Measurements from ENCODE around the gene FLVCR2. TPM values are rescaled to one million over a fixed set of nuclear protein-coding genes. Genes with fewer than 3 reads are reported as not detected.

FLVCR2 gene
- total RNA-seq, 1 experiment from 2014 or later: 13.4 TPM

GRCh38 chr14:75614179-75614578, 35.8 kb downstream of the FLVCR2 start:
- BruUV-seq (replicated peaks): no TSS peak
- Mint-ChIP-seq H3K4me1 (ENCODE audit: low read depth, unreplicated experiment) (no peaks in the 10 kb centered on the region), H3K27me3 (ENCODE audit: insufficient read depth, unreplicated experiment) (no peaks in the 10 kb centered on the region), H3K9me3 (ENCODE audit: unreplicated experiment) (peaks cover 23% of the 10 kb centered on the region), H3K4me3 (ENCODE audit: unreplicated experiment) (no peak overlapping the region), H3K27ac (ENCODE audit: unreplicated experiment) (no peak overlapping the region), H3K36me3 (ENCODE audit: insufficient read depth, unreplicated experiment) (no peaks in the 10 kb centered on the region)
- Histone ChIP-seq H3K9me3 (no peaks in the 10 kb centered on the region), H3K4me3 (ENCODE audit: low read depth, low read length) (no peak overlapping the region), H3K27me3 (replicated peaks; ENCODE audit: control insufficient read depth, insufficient read depth, low read length) (no peaks in the 10 kb centered on the region), H3K36me3 (ENCODE audit: control insufficient read depth, insufficient read depth, low read length) (no peaks in the 10 kb centered on the region; the same call in 1 of the 2 replicates), H3K4me1 (no peaks in the 10 kb centered on the region)
- intact Hi-C loops (cut with micrococcal nuclease; ENCODE audit: unreplicated experiment): no loop called here
- DNase-seq: no peak
- TF ChIP-seq CTCF (IDR thresholded peaks at IDR 0.05; ENCODE audit: insufficient read depth in 1 of 2, low read depth in 1 of 2, low read length in 1 of 2, severe bottlenecking in 1 of 2, unreplicated experiment in 1 of 2): no peak
- ChIA-PET POLR2A (no interaction called here), CTCF (no interaction called here)

- TF ChIP-seq CTCF (IDR thresholded peaks at IDR 0.05; ENCODE audit: insufficient read depth in 1 of 2, low read depth in 1 of 2, low read length in 1 of 2, severe bottlenecking in 1 of 2, unreplicated experiment in 1 of 2): no peak
- peaks cover 8% of the 10 kb centered on the region for H3K4me1 ChIP-seq
- ChIA-PET POLR2A (no interaction called here), CTCF (interaction anchor here (0.6 kb wide), 1 partner anchor 65 kb away, joined by 4 read pairs; no protein-coding TSS in a partner anchor)
- H3K36me3 ChIP-seq (ENCODE audit: control insufficient read depth, insufficient read depth, low read length): no peaks in the 10 kb centered on the region; the same call in 1 of the 2 replicates
- Mint-ChIP-seq H3K36me3 (ENCODE audit: insufficient read depth, unreplicated experiment) (no peaks in the 10 kb centered on the region), H3K4me3 (ENCODE audit: unreplicated experiment) (no peak overlapping the region), H3K4me1 (ENCODE audit: low read depth, unreplicated experiment) (no peaks in the 10 kb centered on the region), H3K27ac (ENCODE audit: unreplicated experiment) (no peak overlapping the region), H3K27me3 (ENCODE audit: insufficient read depth, unreplicated experiment) (no peaks in the 10 kb centered on the region), H3K9me3 (ENCODE audit: unreplicated experiment) (peaks cover 23% of the 10 kb centered on the region)
- no peak for DNase-seq
- intact Hi-C loops (cut with micrococcal nuclease; ENCODE audit: unreplicated experiment): no loop called here
- H3K4me3 ChIP-seq (ENCODE audit: low read depth, low read length): no peak overlapping the region
- no TSS peak for BruUV-seq (replicated peaks)
- H3K9me3 ChIP-seq: no peaks in the 10 kb centered on the region
- no peaks in the 10 kb centered on the region for H3K27me3 ChIP-seq (replicated peaks; ENCODE audit: control insufficient read depth, insufficient read depth, low read length)
Measured at GRCh38 chr14:75615200-75615599, 36.8 kb downstream of the FLVCR2 start.

- no peak for DNase-seq
- H3K4me3 ChIP-seq (ENCODE audit: low read depth, low read length): no peak overlapping the region
- POLR2A ChIA-PET: no interaction called here
- CTCF ChIA-PET: no interaction called here
- H3K27me3 ChIP-seq (replicated peaks; ENCODE audit: control insufficient read depth, insufficient read depth, low read length): no peaks in the 10 kb centered on the region
- Mint-ChIP-seq H3K4me3 (ENCODE audit: unreplicated experiment) (no peak overlapping the region), H3K4me1 (ENCODE audit: low read depth, unreplicated experiment) (peaks cover 23% of the 10 kb centered on the region), H3K9me3 (ENCODE audit: unreplicated experiment) (peaks cover 7% of the 10 kb centered on the region), H3K27me3 (ENCODE audit: insufficient read depth, unreplicated experiment) (no peaks in the 10 kb centered on the region), H3K27ac (ENCODE audit: unreplicated experiment) (no peak overlapping the region), H3K36me3 (ENCODE audit: insufficient read depth, unreplicated experiment) (no peaks in the 10 kb centered on the region)
- no peaks in the 10 kb centered on the region for H3K9me3 ChIP-seq
- TF ChIP-seq CTCF (IDR thresholded peaks at IDR 0.05; ENCODE audit: insufficient read depth in 1 of 2, low read depth in 1 of 2, low read length in 1 of 2, severe bottlenecking in 1 of 2, unreplicated experiment in 1 of 2): no peak
- intact Hi-C loops (cut with micrococcal nuclease; ENCODE audit: unreplicated experiment): no loop called here
- no peaks in the 10 kb centered on the region; the same call in 1 of the 2 replicates for H3K36me3 ChIP-seq (ENCODE audit: control insufficient read depth, insufficient read depth, low read length)
- peaks cover 43% of the 10 kb centered on the region for H3K4me1 ChIP-seq
- no TSS peak for BruUV-seq (replicated peaks)
Measured at GRCh38 chr14:75619548-75619947, 41.1 kb downstream of the FLVCR2 start.
